Thoracic aorta (tissue), 2 donors: ENCODE data around the gene AKAP6. TPM values are rescaled to one million over a fixed set of nuclear protein-coding genes. Genes with fewer than 3 reads are reported as not detected.
A peak's percentile ranks its signal among the peaks of the same experiment; 100 is the strongest.

Experiments
- ATAC-seq: fragments of 150-250 bp; one replicate; pipeline ENCODE4 v1.8.0; 2017; ENCODE audit warnings: low read depth; ENCODE audit not compliant: insufficient number of reproducible peaks, low FRiP score
- DNase-seq: peaks from one replicate; pipeline ENCODE4 v3.0.0-alpha.2; 2020; ENCODE audit warnings: low spot score
- H3K27ac ChIP-seq, 2 donors: fragments of 200-600 bp; sonication (generic); 1 replicate in 1 of 2; 2 replicates in 1 of 2; pipeline ENCODE4 v1.5.1; 2016; ENCODE audit warnings: mild to moderate bottlenecking in 2 of 2, moderate library complexity in 2 of 2
- H3K27me3 ChIP-seq: fragments of 200-600 bp; sonication (generic); replicated peaks from 2 replicates; pipeline ENCODE4 v1.6.0; 2016; ENCODE audit warnings: mild to moderate bottlenecking; ENCODE audit not compliant: insufficient read depth
- H3K36me3 ChIP-seq: fragments of 200-600 bp; sonication (generic); one replicate; pipeline ENCODE4 v1.5.1; 2016
- H3K4me1 ChIP-seq, 2 donors: fragments of 200-600 bp; sonication (generic); 1 replicate in 1 of 2; 2 replicates in 1 of 2; pipeline versions ENCODE4 v1.5.1 to v1.6.0; 2016; ENCODE audit warnings: low read depth in 2 of 2, mild to moderate bottlenecking in 1 of 2; ENCODE audit not compliant: control insufficient read depth in 1 of 2
- H3K4me3 ChIP-seq: fragments of 200-600 bp; sonication (generic); 2 replicates; pipeline ENCODE4 v1.5.1; 2016; ENCODE audit warnings: mild to moderate bottlenecking
- H3K9me3 ChIP-seq: fragments of 200-600 bp; sonication (generic); 2 replicates; pipeline ENCODE4 v1.5.1; 2016
- total RNA-seq, 2 donors: library from RNA; depleted of rRNA; stranded (reverse); fragments of >200 nt; gene quantifications; one replicate each; pipeline versions ENCODE4 v1.1.0 to v1.2.3, GENCODE V29; 2016
- TF ChIP-seq, protein P1 (sequence below): fragments of 200-600 bp; sonication (generic); IDR thresholded peaks from one replicate; pipeline ENCODE4 v1.5.1; 2019; ENCODE audit warnings: antibody characterized with exemption

Gene AKAP6
- total RNA-seq, 2 donors from 2014 or later = 78.9 to 104 TPM

DNA sequence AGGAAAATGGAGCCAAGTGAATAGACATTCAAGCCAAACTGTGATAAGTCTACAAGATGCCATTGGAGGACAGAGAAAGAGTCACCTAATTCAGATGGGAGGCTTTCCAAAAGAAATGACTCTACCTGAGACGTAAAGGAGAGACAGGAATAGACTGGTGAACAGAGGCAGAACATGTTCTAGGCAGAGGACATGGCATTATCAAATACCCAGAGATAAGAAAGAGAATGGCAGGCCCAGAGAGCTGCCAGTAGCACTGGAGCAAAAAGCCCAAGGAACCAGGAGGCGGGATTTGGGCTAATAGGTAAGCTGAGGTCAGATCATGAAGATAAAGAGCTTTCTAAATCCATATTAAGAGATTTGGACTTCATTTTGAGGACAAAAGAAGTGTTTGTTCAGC is 207.1 kb downstream of the AKAP6 start:
- Histone ChIP-seq H3K9me3 (no peaks in the 10 kb centered on the region), H3K4me1 (no peaks in the 10 kb centered on the region), H3K36me3 (peaks cover 3% of the 10 kb centered on the region), H3K4me3 (no peak overlapping the region), H3K27ac (no peak overlapping the region), H3K27me3 (no peaks in the 10 kb centered on the region)
- DNase-seq = no peak
- ATAC-seq = no peak
- TF ChIP-seq, protein P1, sequence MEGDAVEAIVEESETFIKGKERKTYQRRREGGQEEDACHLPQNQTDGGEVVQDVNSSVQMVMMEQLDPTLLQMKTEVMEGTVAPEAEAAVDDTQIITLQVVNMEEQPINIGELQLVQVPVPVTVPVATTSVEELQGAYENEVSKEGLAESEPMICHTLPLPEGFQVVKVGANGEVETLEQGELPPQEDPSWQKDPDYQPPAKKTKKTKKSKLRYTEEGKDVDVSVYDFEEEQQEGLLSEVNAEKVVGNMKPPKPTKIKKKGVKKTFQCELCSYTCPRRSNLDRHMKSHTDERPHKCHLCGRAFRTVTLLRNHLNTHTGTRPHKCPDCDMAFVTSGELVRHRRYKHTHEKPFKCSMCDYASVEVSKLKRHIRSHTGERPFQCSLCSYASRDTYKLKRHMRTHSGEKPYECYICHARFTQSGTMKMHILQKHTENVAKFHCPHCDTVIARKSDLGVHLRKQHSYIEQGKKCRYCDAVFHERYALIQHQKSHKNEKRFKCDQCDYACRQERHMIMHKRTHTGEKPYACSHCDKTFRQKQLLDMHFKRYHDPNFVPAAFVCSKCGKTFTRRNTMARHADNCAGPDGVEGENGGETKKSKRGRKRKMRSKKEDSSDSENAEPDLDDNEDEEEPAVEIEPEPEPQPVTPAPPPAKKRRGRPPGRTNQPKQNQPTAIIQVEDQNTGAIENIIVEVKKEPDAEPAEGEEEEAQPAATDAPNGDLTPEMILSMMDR = no peak

GRCh38 chr14:32537166-32537565 is 208.1 kb downstream of the AKAP6 start:
- Histone ChIP-seq H3K36me3 (peaks cover 3% of the 10 kb centered on the region), H3K4me3 (no peak overlapping the region), H3K27me3 (no peaks in the 10 kb centered on the region), H3K9me3 (no peaks in the 10 kb centered on the region), H3K4me1 (peaks cover 0 to 2% of the 10 kb centered on the region in 2 donors), H3K27ac (no peak overlapping the region)
- DNase-seq (no peak), ATAC-seq (no peak)
- TF ChIP-seq, protein P1 = no peak

- Histone ChIP-seq H3K27ac (peak overlapping the region in 1 of 2 donors; percentile 27), H3K4me3 (peak overlapping the region; percentile 19), H3K36me3 (peaks cover 4% of the 10 kb centered on the region), H3K9me3 (no peaks in the 10 kb centered on the region), H3K4me1 (peaks cover 6 to 42% of the 10 kb centered on the region in 2 donors), H3K27me3 (no peaks in the 10 kb centered on the region)
- ATAC-seq (no peak), DNase-seq (no peak)
- TF ChIP-seq, protein P1 = no peak
Observed at GRCh38 chr14:32542507-32542906, 213.4 kb downstream of the AKAP6 start.

DNA sequence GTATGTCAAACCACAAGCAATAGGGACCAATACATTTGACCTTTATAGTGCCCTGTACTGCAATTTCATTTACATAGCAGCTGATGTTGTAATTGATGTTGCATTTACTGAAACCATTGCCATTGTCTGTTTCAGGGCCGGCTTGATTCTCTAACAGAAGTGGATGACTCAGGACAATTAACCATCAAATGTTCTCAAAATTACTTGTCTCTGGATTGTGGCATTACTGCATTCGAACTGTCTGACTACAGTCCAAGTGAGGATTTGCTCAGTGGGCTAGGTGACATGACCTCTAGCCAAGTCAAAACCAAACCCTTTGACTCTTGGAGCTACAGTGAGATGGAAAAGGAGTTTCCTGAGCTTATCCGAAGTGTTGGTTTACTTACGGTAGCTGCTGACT is 216.0 kb downstream of the AKAP6 start:
- TF ChIP-seq, protein P1 = no peak
- H3K9me3 ChIP-seq = no peaks in the 10 kb centered on the region
- H3K4me1 ChIP-seq = peaks cover 6 to 48% of the 10 kb centered on the region in 2 donors
- peaks cover 4% of the 10 kb centered on the region for H3K36me3 ChIP-seq
- H3K27me3 ChIP-seq = no peaks in the 10 kb centered on the region
- H3K4me3 ChIP-seq = no peak overlapping the region
- H3K27ac ChIP-seq = no peak overlapping the region
- ATAC-seq = no peak
- no peak for DNase-seq

- no peak for ATAC-seq
- H3K9me3 ChIP-seq = no peaks in the 10 kb centered on the region
- no peak overlapping the region for H3K27ac ChIP-seq
Observed at GRCh38 chr14:32545506-32546210, 216.6 kb downstream of the AKAP6 start.

More at GRCh38 chr14:32545506-32546210, 216.6 kb downstream of the AKAP6 start:
- Histone ChIP-seq H3K4me1 (peaks cover 6 to 48% of the 10 kb centered on the region in 2 donors), H3K36me3 (peaks cover 4% of the 10 kb centered on the region), H3K4me3 (no peak overlapping the region), H3K27me3 (no peaks in the 10 kb centered on the region)
- no peak for DNase-seq
- TF ChIP-seq, protein P1 = no peak
